Right kidney (tissue), 1 donor: ENCODE results near the gene LGR4.

Experiments
- DNase-seq: peaks from one replicate; pipeline ENCODE4 v3.0.0-alpha.2; 2016

The LGR4 gene

GRCh38 chr11:27375370-27375769, 97.2 kb downstream of the LGR4 start:
- DNase-seq = no peak

GRCh38 chr11:27373856-27374602, 98.6 kb downstream of the LGR4 start:
- no peak for DNase-seq

- DNase-seq = no peak
These were observed 99.2 kb downstream of the LGR4 start for GRCh38 chr11:27373392-27373791.

GRCh38 chr11:27372164-27372563, 100.4 kb downstream of the LGR4 start:
- DNase-seq = no peak

DNA sequence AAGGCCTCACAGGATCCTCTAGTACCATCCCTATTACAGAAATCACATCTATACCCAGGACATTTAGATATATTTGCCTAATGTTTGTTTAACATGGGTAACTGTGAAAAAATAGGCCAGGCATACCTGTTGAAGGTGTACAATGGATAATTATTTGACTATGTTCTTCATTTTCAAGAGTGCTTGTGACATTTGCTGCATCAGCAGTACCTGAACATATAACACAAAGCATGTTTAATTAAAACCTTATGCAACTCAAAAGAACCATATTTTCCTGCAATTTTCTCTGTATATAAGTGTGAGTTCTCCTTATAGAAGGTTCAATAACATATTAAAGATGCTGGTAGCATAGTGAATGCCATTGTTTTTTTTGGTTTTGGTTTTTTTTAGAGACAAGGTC, 101.1 kb downstream of the LGR4 start:
- DNase-seq = no peak

GRCh38 chr11:27370374-27370773, 102.2 kb downstream of the LGR4 start:
- no peak for DNase-seq

GRCh38 chr11:27367881-27368280, 104.7 kb downstream of the LGR4 start:
- DNase-seq = no peak

DNA sequence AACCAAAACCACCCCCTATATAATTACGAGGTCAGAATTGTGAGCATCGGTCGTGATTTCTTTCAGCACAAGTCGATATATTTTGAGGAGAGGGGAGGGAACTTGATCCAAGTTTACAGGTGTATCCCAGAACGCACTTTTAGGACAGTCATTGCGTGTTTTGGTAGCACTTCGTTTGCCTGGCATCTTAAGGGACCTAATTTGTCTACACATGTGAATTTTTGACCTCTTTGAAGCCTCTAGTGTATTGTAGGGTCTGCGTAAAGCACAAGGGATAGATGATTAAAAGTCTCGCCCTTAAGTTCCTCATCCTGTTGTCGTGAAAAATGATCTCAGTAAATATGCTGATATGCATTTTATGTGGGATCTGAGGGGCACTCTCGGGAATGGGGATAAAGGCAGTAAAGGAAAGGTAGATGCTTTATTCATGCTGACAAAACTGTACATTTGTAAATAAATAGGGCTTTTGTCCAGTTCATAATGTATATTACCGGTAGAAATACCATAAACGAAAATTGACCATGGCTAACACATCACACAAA, 108.9 kb downstream of the LGR4 start:
- DNase-seq = no peak

GRCh38 chr11:27362749-27363575, 109.6 kb downstream of the LGR4 start, which contains the start of gene CCDC34:
CCDC34 (minus strand) TSS chr11:27363215; CDS start chr11:27363194, 21 bp downstream.
- peak; percentile 91 for DNase-seq

- no peak for DNase-seq
These were observed 110.8 kb downstream of the LGR4 start for GRCh38 chr11:27361649-27362431.

DNA sequence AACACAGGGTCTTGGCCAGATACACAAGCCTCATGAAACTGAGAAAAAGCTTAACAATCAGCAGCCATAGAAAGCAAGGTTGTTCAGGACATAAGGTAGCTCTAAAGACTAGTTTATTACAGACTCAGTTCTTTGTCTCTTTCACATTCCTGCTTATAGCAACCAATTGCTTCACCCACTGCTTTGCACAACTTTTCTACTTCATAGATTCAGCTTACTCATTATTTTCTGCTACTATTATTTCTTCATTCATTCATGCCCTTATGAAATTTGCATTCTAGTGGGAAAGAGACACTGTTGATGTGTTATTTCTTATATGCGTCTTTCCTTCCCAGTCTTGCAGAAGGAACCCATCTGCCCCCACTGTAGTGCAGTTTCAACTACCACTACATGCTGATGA, 114.3 kb downstream of the LGR4 start:
- DNase-seq = no peak

GRCh38 chr11:27357250-27357649, 115.3 kb downstream of the LGR4 start:
- no peak for DNase-seq

GRCh38 chr11:27356624-27357222, 115.9 kb downstream of the LGR4 start:
- DNase-seq = no peak

- no peak for DNase-seq
These were observed 117.0 kb downstream of the LGR4 start for GRCh38 chr11:27355575-27356104.

GRCh38 chr11:27354359-27354965, 118.1 kb downstream of the LGR4 start:
- no peak for DNase-seq

GRCh38 chr11:27353593-27354358, 118.8 kb downstream of the LGR4 start:
- no peak for DNase-seq

DNA sequence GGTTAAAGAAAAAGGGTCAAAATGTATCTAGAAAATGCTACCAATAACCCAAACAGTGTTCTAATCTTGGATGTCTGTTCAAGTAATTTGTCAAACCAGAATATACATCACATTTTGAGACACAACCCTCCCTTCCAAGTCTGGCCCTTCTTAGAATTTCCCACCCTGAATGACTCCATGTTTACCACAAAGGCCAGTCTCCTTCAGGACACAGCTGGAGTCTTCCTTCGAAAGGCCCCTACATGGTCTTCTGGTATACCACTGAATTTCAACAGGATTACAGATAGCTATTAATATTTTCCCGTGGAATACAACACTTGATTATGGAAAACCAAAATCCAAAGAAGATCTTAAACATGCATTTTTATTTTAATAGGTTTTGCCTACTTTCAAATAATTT, 119.8 kb downstream of the LGR4 start:
- DNase-seq = no peak

GRCh38 chr11:27350511-27350910, 122.1 kb downstream of the LGR4 start:
- DNase-seq = no peak

DNA sequence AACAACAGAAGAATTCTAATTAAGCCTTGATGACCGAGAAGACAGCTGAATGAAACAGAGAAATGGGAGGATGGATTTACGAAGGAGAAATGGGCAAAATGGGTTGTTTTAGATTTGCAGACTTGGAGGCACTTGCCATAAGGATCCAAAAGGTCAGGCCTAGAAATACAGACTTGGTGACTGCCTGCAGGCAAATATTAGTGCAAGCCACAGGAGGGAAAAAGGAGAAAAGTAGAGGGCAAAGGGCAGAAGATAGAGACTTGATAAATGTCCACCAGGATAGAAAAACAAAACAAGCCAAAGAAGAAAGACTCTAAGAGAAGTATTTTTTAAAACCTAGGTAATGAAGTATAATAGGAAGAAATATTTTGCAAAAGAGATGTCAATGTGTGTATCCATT, 122.7 kb downstream of the LGR4 start:
- no peak for DNase-seq

GRCh38 chr11:27348340-27348873, 124.2 kb downstream of the LGR4 start:
- DNase-seq = no peak
